HG03432 (cell line): ENCODE results near the gene IL1RAPL1.
A peak's percentile ranks its signal among the peaks of the same experiment; 100 is the strongest.

Experiments
- ATAC-seq: cut with Tn5 transposase; IDR thresholded peaks from one replicate; pipeline ENCODE4 v1.9.1; 2021; ENCODE audit warnings: mild to moderate bottlenecking, moderate library complexity; ENCODE audit not compliant: unreplicated experiment

The IL1RAPL1 gene

DNA sequence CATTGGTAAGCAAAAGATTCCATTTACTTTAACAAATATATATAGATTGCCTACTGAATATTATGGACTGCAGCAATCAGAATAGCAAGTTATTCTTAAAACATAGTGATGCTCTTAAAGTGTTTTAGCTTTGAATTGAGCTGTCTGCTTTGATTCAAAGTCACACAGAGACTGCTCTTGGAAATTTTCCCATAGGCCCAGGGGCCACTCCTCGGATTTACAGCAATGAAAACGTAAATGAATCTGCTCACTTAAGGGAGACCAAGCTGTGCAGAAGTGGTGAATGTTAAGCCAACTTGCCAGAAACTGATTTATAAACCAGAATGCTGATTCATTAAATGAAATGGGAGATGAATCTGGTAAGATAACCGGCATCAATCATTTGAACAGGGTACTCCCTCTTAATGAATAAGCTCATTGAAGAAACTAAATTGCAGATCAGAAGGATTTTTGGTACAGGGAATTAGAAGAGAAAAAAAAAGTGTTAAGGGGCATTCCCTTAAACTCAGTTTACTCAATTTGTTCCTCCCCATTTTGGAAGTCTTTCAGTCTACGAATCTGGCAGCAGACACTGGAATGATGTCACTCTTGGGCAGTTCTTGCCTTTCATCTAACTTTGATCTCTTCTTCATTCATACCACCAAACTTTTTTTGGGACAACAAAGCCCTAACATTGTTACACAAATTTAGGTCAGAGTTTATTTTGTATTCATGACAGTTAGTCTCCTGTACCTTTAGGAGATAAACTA is 1264.8 kb downstream of the IL1RAPL1 start:
- no peak for ATAC-seq

DNA sequence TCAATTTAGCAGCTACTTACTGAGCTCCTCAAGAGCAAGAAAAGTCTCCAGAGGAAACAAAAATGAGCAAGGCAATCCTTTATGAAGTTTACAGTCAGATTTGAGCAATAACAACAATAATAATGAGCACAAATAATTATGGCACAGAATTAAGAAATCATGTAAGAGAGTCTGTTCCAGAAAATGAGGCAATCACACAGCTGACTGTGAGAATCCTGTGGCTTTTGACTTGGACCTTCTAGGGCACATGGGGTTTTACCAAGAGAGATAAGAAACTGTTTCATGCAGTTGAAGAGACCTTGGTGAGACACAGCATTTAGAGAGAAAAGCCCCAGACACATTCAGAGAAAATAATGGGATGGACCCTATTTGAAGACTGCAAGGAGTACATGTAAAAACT is 1265.5 kb downstream of the IL1RAPL1 start:
- peak; percentile 66 for ATAC-seq

DNA sequence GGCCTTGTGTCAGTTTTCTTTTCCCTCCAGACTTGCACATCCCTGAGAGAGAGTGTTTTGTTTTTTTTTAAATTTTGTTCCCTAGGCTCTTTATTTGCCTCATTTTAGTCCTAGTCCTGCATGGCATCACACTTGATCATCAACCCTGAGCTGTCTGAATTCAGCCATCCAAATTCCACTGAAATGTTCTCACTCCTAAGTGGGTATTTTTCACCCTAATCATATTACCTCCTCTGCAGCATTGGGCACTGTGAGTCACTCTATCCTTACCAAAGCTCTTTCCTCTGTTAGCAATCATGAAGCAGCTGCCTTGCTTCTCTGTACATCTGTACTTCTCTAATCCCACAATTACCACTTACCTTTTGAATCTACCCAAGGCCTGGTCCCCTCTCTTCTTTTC is 1271.5 kb downstream of the IL1RAPL1 start:
- no peak for ATAC-seq

- no peak for ATAC-seq
Measured at GRCh38 chrX:29862126-29862677, 1275.0 kb downstream of the IL1RAPL1 start.

DNA sequence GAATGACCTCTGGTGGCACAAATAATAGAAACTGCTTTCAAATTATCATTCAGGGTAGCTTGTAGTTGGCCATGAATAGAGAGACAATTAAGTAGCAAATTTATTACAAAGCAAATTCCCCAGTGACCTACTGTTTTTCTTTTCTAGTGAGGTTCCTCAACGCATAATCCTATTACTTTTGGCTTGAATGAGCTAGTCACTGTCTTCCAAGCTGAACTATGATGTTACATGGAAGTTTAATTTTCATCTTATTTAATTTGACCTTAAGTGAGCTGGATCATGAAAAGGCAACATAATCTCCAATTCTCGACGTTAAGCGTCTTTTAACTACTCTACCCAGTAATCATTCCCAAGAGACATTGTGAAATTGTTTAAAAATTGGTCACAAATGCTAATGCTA is 1280.7 kb downstream of the IL1RAPL1 start:
- ATAC-seq: no peak

- ATAC-seq: no peak
Measured at GRCh38 chrX:29869837-29870236, 1282.6 kb downstream of the IL1RAPL1 start.

- ATAC-seq: peak; percentile 69
Measured at GRCh38 chrX:29870608-29871007, 1283.4 kb downstream of the IL1RAPL1 start.

- no peak for ATAC-seq
Measured at GRCh38 chrX:29872831-29873230, 1285.6 kb downstream of the IL1RAPL1 start.

GRCh38 chrX:29876733-29877132 is 1289.5 kb downstream of the IL1RAPL1 start:
- no peak for ATAC-seq

DNA sequence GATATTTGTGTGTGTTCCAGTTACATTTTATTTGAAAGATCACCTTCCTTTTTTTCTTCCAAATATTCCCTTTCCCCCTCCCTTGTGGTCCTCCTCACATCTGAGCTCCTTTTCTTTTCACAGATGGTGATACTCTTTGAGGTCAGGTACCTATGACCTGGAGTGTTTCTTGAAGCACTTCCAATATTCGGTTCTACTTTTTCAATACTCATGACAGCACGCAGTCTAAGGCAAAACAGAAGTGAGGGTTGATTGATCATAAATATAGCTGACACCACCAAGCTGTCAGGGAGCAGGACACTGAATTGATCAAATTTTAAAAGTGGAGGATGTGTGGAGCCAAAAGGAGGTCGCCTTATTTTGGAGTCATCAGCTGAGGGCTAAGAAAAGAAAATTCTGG is 1293.7 kb downstream of the IL1RAPL1 start:
- ATAC-seq: no peak

GRCh38 chrX:29890004-29890403 is 1302.8 kb downstream of the IL1RAPL1 start:
- ATAC-seq: no peak

- no peak for ATAC-seq
Measured at GRCh38 chrX:29890646-29891200, 1303.5 kb downstream of the IL1RAPL1 start.

DNA sequence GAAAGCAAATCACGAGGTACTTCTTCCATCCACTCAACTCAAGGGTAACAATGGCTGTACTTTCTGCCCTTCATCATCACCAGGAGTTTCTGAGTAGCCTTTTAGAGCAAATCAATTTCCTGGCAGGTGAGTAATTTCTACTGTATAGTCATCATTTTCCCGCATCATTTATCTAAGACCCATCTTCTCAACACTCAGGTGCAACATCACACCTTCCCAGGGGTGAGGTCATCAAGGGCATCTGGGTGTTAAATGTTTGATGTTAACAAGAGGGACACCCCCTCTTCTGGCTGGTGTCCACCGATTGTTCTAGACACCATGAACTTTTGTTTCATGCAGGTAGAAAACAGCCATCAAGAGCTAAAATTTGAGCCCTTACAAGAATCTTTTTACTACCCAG is 1314.8 kb downstream of the IL1RAPL1 start:
- no peak for ATAC-seq

GRCh38 chrX:29903360-29903759 is 1316.1 kb downstream of the IL1RAPL1 start:
- ATAC-seq: no peak

- no peak for ATAC-seq
Measured at GRCh38 chrX:29911673-29912072, 1324.4 kb downstream of the IL1RAPL1 start.

GRCh38 chrX:29913647-29914046 is 1326.4 kb downstream of the IL1RAPL1 start:
- no peak for ATAC-seq

GRCh38 chrX:29922607-29923006 is 1335.4 kb downstream of the IL1RAPL1 start:
- ATAC-seq: no peak

DNA sequence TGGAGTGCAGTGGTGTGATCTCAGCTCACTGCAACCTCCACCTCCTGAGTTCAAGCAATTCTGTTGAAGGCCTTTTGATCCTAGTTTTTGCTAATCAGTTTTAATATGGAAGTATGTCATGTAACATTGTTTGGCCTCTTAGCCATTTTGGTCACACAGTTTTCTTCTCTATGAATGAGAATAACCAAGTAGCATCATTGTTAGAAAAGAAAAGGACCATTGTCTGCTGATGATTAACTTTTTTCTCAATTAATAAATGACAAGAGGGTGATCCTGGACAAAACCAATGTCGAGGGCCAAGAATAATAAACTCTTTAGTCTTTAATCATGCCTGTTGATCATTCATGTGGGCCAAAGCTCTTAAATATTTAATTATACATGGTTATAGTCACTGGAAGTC is 1338.8 kb downstream of the IL1RAPL1 start:
- no peak for ATAC-seq

DNA sequence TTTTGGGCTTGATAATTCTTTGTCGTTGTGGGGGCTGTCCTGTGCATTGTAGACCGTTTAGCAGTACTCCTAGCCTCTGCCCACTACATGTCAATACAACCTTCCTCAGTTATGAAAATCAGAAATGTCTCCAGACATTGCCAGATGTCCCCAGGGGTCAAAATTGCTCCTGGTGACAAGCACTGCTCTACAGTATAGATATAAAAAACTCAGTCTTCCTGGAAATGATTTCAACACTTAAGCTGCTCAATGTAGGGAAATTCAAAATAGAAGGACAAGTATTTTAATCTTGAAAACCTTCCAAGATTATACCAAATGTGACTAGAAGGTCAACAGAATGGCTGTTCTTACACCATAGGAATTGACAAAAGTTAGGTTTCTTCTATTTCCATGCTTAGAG is 1339.4 kb downstream of the IL1RAPL1 start:
- no peak for ATAC-seq

GRCh38 chrX:29935455-29935854 is 1348.2 kb downstream of the IL1RAPL1 start:
- no peak for ATAC-seq

DNA sequence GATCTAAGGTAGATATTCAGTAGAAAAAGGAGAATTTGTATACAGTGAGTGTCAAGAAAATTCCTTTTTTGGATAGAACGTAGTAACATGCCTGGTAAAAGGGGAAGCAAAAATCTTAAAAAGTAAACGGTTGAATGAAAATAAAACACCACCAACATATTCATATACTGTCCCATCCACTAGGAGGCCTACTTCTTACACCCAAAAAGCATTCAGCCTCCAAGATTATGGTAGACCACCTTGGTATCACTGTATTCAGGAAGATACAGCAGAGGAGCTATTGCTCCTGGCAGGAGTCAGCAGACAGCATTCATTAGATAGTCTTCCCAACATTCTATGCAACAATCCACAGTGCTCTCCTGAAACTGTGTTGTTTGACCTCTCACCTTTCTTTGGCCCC is 1353.5 kb downstream of the IL1RAPL1 start:
- no peak for ATAC-seq

DNA sequence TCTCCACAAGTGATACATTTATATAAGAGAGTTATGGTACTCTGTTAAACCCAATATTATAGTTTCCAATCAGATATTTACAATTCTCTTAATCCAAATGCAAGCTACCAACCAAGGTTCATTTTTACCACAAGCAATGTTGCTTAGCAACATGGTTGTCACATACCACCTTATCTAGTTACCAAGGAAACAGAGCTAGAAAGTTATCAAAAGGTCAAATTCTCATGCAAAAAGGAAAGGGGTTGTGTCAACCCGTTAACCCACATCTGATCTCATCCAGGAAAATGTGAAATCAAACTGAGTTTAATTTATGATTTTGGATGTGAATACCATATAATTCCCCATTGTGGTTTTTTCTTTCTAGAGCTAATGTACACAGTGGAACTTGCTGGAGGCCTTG is 1354.0 kb downstream of the IL1RAPL1 start:
- ATAC-seq: no peak

DNA sequence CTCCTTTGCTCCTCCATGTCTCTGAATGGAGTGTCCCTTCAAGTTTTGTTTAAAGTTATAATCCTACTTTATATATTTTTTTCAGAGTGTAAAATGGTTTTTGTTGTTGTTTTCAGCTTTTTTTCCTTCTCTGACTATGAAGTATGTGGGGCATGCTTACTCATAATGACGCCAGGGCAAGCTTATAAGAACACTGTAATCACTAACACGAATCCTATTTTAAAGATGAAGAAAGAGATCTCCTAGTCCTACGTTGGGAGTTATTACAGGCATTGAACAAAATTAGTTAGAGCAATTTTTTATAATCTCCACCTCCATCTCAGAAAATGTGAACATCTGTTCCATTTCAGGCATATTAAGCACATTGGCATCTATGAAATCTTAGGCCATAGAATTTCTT is 1360.0 kb downstream of the IL1RAPL1 start:
- ATAC-seq: no peak
